ENCODE results near the gene BCAP31. TPM values are rescaled to one million over a fixed set of nuclear protein-coding genes. Genes with fewer than 3 reads are reported as not detected.

Gene BCAP31
- total RNA-seq, 1 experiment from 2014 or later = 523 TPM

DNA sequence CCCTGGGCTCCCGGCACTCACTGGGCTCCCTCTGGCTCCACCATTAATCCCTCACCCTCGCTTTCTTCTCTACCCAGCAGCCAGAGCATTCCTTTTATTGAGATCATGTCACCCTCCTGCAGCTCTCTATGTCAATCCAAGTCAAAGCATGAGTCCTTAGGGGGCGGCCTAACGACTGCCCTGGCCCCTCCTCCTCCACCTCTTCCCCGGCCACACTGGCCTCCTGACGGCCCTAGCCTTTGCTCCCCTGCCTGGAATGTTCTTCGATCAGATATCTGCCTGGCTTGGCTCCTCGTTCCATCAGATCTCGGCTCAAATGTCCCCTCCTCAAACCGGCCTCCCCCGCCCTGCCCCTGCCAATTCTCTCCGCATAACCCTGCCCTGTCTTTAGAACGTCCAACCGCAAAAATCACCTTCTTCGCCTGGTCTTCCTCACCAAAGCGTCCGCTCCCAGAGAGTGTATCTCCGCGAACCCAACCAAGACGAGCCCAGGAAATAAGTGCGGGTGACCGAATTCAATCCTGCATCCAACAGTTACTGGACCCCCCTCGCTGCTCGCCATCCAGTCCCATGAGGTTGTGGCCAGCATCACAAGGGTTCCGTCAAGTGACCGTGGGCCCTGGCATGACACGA is 49.9 kb downstream of the BCAP31 start:
- DNase-seq (ENCODE audit: low spot score) = no peak

DNA sequence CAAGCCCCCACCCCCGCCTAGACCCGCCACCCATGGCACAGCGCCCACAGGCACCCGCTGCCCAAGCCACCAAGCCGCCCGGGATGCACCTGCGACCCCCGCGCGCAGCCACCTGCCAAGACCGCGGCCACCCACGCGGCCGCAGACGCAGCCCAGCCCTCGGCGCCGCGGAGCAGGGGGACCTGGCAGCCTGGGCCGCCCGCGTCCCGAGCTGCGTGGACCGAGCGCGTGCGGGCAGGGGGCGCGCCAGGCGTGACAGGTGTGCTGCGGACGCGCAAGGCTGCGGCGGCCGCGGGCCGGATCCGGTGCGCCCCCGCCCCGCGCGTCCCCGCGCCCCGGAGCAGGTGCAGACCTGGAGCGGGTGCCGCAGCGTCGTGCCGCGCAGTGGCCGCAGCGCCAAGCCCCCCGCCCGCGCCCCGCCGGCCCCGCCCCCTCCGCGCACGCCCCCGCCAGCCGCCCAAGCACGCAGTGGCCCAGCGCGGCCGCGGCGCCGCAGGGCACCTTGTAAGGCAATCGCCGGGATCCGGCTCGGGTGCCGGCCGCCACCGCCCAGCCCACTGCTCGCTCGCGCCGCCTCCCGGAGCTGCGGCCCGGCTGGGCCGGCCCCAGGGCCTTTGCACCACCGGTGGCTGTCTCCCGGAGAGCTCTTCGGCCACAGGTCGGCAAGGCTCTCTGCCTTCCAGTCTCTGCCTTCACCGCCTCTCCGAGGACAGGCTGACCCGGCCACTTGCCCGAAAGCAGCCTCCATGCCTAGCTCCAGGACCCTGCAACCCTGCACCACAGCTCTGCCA is 50.6 kb downstream of the BCAP31 start, which contains the start of gene PNCK:
Gene PNCK (minus strand): TSS at position 386 of the 791 bp plus-strand sequence. CDS start 737 bp downstream, outside the sequence.
- DNase-seq (ENCODE audit: low spot score) = no peak

DNA sequence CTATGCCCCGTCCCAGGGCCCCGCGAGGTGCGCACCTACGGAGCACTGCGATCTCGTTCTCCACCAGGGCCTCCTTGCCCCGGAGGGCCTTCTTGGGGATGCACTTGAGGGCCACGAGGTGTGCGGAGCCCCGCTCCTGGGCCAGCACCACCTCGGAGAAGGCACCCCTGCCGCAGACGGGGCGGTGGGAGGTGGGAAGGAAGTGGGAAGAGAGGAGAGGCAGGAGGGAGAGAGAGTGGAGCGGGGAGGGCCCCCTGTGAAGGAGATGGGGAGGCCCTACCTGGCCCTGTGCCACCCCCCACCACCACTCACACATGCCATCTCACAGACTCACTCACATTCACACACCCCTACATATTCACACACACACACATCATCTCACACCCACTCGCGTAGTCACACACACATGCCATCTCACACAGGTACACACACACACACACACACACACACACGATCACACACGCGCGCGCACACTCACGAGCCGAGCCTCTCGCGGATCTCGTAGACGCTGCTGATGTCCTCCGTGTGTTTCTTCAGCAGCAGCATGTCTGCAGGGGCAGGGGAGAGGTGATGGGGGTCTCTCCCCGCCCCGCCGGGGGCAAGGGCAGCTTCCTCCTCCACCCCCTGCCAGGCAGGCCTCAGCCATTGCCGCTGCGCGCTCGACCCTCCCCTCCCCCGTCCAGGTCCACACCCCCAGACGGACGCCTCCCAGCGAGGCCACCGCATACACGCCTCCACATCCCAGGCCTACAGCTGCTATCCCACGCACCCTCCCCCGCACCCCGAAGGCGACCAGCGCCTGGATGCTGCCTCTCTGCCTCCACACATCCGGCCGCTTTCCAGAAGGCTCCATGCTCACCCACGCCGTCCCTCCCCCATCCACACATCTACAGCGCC is 51.4 kb downstream of the BCAP31 start:
- DNase-seq (ENCODE audit: low spot score) = no peak

DNA sequence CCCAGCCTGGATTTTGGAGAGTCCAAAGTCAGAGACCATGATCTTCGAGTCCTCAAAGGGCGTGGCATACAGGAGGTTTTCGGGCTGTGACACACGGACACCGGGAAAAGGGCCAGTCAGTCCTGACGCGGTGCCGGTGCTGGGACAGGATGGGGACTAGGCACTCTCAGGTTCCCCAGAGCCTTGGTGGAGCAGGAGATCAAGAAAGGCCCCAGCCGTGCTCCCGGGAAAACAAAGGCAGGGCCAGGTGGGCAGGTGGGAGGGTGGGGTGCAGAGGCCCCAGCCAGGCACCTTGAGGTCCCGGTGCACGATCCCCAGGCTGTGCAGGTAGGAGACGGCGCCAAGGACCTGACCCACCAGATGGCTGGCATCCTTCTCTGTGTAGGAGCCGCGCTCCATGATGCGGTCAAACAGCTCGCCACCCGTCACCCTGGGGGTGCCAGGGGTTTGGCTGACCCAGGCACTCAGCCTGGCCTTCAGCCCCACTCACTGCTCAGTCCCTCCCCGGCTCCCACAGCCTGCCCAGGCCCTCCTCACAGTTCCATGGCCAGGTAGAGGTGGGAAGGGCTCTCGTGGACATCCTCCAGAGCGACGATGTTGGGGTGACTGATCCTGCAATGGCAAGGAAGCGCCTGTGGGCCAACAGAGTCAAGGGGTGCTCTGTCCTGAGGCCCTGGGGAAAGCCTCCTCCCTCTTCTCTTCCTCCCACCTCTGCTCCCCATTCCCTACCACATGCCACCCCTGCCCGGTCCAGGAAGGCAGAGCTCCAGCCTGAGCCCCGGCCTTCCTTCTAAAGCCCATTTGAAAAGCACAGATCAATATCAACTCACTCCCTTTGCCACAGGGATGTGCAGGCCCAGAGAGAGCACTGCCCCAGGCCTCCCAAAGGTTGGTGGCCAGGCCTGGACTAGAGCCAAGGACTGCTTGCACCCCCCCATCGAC is 52.3 kb downstream of the BCAP31 start:
- no peak for DNase-seq (ENCODE audit: low spot score)

DNA sequence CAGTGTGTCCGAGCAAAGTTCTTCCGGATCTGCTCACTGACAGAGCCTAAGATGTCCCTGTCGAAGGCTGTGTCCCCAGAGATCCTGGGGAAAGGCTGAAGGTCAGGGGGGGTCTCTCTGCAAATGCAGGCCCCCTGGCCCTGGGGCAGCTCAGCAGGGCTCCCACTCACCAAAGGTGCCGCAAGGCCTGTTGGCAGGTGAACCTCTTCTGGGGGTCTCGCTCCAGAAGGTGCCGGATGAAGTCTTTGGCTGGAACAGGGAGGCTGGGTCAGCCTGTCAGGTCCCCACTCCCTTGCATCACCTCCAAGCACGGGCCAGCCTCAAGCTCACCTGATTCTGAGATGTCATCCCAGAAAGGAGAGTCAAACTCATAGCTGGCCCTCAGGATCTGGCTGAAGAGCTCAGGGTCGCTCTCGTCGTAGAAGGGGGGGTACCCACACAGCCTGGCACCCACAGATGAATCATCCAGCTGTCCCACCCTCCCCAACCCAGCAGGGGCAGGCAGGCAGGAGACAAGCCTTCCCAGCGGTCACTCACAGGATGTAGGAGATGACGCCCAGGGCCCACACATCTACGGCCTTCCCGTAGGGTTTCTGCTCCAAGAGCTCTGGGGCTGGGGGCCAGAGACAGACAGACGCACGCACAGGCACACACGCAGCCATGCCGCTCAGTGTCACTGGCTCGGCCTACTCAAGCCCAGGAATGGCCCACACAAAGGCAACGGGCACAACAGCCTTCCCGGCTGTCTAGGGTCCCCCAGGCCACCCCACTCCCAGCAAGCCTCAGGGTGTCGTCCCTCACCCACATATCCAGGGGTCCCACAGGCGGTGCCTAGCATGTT is 53.2 kb downstream of the BCAP31 start:
- peak; percentile 9 for DNase-seq (ENCODE audit: low spot score)

DNA sequence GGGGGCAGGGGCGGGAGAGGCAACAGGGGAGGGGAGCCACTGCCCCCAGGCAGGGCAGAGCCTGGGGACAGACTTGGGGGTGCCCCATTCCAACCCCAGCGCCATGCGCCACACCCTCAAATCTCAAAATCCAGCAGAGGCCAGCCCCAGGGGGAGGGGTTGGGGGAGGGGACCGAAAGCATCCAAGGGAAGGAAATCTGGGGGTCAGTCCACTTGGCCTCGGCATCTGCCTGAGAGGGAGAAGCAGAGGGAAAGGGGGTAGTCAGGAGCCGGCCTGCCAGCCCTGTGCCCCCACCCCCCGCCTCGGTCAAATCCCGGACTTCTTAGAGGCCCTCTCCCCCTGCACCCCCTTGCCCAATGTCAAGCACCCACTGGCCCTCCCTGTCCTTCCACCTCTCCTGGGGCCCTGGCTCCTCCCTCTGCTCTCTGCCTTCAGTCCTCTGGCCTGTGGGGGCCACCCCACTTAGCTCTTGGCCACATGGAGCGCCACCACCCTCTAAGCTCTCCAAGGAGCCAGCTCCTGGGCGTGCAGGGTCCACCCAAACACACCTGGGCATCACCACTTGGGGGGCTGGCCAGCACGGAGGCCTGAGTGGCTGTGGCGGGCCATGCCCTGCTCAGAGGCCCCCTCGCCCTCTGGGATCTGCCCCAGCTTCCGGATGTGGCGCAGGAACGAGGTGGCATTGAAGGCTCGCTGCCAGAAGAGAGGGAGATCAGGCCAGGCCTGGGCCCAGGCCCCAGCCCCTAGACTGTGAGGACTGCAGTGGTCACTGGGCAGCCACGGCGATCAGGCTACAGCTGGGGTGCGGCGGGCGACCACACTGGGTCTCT is 54.1 kb downstream of the BCAP31 start:
- no peak for DNase-seq (ENCODE audit: low spot score)

DNA sequence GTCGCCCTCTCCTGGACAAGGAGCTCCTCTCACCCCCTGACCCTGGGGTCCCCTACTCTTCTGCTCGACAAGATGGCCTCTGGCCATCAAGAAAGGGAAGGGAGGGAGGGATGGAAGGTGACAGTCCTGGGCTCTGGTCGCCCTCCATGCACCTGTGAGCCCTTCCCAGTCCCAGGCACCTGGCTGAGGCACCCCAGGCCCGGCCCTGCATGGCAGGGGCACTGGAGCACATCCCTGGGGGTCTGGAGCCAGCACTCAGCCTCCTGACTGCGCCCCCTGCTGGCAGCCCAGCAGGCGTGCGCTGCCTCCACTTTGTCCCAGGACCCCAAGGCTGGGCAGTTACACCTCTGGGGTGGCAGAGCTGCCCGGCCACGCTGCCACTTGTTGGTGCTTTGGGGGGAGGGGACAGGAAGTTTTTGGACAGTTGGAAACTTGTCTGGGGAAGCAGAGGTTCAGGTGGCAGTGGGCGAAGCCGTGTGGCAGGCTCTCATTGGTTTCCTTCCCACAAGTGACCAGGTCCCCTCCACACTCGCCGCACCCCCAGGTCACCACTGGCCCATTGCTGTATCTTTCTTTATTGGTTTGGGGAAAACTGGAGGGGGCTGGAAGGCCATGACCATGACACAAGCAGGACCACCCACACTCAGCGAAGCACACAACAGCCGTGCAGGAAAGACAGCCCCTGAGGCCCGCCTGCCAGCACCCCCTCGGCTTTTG is 54.9 kb downstream of the BCAP31 start:
- DNase-seq (ENCODE audit: low spot score) = peak; percentile 21

DNA sequence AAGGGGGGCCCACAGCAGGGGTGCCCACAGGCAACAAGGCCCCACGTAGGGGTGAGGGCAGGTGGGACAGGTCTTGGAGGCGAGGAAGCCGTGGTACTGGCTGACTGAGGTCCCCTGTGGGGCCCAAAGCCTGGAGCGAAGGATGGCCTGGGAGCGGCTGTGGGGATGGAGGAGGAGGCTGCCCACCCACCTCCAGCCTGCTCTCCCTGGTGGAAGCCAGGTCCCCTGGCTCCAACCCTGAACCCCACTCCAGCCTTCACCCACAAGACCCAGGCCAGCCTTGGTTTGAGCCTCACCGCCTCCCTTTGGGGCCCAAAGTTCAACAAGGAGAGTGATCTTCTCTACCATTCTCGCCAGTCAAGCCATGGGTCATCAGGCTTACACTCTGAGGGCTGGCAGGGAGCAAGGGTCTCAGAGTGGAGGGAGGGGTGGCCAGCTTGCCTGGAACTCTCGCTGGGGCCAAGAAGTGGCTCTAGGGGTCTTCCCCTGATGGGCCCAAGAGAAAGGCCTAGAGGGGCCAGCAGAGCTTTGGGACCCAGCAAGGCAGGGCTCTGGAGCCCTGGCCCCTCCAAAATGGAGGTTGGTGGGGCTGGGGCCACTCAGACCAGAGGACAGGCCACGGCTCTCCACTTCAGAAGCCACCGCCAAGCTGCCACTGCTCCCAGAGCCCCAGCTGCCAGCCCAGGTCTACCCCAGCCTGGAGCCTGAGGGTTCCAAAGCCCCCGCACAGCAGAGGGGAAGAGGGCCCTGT is 55.6 kb downstream of the BCAP31 start:
- no peak for DNase-seq (ENCODE audit: low spot score)

DNA sequence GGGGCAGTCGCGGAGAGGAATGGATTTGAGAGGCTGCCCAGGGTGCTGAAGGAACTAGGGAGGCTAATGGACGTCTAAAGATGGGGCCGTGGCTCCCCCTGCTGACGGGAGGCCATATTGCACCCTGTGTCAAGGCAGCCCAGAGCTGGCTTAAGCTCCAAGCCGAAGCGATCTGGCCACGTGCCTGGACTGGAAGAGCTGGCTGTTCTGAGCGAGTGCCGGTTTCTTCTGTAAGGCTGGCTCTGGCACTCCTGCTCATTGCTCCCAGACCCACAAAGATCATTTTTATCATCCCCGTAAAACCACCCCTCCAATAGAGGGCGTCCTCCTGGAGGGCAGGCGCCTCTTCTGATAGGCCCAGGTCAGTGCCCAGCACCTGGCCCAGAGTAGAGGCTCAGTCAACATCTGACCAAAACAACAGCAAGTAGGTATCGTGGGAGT is 56.2 kb downstream of the BCAP31 start:
- DNase-seq (ENCODE audit: low spot score) = peak; percentile 81

DNA sequence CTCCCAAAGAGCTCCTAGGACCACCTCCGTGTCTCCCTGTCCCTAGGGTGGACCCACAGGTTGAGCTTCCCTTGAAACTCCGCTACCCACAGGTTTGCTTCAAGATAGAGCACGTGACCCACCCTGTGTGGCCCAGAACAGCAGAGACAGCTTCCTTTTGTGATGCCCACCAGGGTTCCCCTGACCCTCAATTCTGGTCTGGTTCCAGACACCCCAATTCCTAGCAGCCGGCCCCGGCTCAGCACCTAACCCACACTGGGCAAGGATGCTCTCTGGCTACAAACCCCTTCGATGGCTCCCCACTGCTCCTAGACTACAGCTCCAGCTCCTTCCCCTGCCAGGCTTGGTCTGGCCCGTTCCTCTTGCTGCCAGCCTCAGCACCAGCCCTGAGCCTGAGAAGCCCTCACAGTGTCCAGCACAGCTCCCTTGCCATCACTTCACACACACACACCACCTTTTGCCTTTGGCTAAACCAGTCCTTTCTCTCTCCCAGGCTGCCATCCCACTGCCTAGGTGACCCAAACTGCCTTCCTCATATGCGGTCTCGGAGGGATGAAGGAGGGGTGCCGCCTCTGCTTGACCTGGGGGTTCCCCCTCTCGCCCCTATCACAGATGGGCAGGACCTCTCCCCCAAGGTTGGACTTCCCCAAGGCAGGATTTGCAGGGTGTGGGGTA is 56.8 kb downstream of the BCAP31 start:
- DNase-seq (ENCODE audit: low spot score) = no peak

DNA sequence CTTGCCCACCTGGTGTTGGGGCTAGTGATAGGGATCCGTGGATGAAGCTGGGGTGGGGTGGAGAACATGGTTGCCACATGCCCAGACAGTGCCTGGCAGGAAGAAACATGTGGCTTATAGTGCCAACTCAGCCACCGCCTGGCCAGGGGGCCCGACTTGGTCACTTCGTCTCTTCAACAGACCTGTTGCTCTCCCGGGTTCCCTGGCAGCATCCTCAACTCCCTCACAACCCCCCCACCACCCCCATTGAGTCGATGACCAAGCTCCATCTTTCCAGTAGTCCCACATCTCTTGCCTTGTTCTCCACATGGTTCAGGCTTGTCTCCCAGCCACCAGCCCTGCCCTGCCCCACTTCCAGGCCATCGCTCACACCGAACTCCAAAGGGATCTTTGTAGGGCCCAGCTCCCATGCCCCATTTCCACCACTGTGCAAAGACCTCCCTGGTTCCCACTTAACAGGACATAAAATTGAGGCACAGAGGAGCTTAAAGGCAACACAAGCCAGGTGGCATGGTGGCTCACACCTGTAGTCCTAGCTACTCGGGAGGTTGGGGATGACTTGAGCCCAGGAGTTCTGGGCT is 58.4 kb downstream of the BCAP31 start:
- DNase-seq (ENCODE audit: low spot score) = no peak

DNA sequence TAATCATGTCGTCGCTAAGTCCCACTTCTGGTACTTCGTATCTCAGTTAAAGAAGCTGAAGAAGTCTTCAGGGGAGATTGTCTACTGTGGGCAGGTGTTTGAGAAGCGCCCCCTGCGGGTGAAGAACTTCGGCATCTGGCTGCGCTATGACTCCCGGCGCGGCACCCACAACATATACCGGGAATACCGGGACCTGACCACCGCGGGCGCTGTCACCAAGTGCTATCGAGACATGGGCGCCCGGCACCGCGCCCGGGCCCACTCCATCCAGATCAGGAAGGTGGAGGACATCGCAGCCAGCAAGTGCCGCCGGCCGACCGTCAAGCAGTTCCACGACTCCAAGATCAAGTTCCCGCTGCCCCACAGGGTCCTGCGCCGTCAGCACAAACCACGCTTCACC is 61.9 kb downstream of the BCAP31 start:
- DNase-seq (ENCODE audit: low spot score) = no peak

DNA sequence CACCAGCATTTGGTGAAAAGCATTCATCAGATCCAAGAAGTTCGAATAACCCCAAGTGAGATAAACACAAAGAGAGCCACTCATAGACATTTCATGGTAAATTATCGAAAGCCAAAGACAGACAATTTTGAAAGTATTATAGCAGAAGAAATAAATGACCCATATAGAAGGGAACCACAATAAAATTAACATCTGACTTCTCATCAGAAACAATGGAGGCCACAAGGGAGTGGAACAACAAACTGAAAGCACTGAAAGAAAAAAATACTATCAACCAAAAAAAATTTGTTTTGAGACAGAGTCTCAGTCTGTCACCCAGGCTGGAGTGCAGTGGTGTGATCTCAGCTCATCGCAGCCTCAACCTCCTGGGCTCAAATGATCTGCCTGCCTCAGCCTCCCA is 64.9 kb downstream of the BCAP31 start:
- no peak for DNase-seq (ENCODE audit: low spot score)

DNA sequence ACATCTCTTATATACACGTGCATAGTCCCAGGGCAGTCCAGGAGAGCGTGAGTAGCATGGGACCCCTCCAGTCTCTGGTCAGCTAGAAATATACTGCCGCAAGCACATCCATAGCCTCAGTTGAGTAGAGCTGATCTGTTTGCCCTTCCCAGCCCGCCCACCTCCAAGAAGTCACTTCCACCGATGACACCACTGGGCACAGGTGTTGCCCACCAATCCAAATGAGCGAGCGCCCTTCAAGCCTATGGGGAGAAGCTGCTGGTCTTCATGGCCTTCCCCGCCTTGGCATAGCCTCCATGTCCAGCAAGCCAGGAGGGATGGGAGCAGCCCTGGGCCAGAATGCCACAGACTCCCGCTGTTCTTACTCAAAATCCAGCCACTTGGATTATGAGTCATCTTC is 67.0 kb downstream of the BCAP31 start:
- peak; percentile 46 for DNase-seq (ENCODE audit: low spot score)

DNA sequence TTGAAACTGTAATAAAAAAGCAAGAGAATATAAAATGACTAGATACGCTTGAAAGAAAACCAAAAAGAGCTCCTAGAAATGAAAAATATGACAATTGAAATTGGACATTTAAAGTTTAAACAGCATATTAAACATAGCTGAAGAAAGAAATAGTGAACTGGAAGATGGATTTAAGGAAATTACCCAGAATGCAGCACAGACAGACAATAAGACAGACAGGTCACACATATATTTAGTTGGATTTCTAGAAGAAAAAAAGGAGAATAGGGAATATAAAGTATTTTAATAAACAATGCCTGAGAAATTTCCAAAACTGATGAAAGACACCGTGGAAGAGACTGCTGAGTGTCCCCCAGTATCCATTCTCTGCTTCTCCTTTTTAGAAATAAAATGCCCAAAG is 70.6 kb downstream of the BCAP31 start:
- DNase-seq (ENCODE audit: low spot score) = no peak

DNA sequence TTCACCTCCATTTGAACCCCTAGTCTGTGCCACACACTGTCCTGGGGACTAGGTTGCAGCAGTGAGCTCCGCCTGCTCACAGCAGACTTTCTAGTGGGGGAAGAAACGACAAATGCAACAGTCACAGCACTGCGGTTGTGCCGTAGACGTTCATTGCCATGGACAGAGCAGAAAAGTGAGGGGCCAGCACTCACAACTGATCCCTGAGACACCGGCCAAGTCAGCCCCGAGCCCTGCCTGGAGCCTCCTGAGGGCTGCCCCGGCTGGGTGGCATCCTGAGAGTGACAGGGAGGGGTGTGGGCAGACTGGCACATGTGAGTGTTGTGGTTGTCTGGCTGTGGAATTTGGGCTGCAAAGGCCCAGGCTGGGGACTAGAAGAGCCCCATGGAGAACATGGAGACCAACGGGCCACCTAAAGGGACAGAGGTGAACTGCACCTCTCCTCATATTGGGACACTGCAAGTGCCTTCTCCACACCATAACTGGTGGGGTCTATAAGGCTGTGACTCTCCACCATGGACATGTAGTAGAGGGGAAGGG is 72.6 kb downstream of the BCAP31 start:
- DNase-seq (ENCODE audit: low spot score) = no peak

DNA sequence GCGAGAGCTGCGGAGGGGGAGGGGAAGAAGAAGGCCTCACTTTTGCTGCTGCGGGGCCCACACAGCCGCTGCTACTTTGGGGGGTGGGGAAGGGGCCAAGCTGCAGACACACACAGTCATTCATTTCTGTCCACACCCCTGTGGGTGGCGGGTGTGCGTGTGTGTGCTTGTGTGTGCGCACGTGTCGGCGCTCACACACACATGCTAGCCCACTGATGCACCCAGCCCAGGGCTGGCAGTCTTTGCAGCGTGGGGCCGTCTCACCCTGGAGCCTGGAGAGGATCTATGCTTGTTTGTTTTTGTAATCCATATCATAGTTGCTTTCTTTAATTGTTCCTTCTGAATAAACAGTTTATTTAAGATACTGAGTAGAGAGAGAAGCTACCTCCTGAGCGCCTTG is 73.2 kb downstream of the BCAP31 start:
- no peak for DNase-seq (ENCODE audit: low spot score)
